GM13976 (cell line): ENCODE data around the gene RELL1.

ENCODE experiments used
- DNase-seq: peaks from one replicate; pipeline ENCODE4 v3.0.0; 2012; ENCODE audit warnings: low spot score
- in situ Hi-C: fragments of 300-500 bp; cut with MboI; formaldehyde crosslinking; loops from one replicate; pipeline ENCODE4 v1.12.0; 2022; ENCODE audit warnings: low sequenced_read_pairs, mixed read lengths, inconsistent platforms; ENCODE audit not compliant: unreplicated experiment
- TF ChIP-seq, protein P1 (sequence below): IDR thresholded peaks from 2 replicates; pipeline ENCODE4 v1.5.1; 2012; ENCODE audit warnings: borderline replicate concordance, mild to moderate bottlenecking; ENCODE audit not compliant: insufficient read depth; ENCODE audit errors: extremely low read depth, missing control alignments, control extremely low read depth

The RELL1 gene

GRCh38 chr4:37615059-37615719, 71.0 kb downstream of the RELL1 start:
- no peak for DNase-seq
- in situ Hi-C loops: no loop called here
- TF ChIP-seq, protein P1, sequence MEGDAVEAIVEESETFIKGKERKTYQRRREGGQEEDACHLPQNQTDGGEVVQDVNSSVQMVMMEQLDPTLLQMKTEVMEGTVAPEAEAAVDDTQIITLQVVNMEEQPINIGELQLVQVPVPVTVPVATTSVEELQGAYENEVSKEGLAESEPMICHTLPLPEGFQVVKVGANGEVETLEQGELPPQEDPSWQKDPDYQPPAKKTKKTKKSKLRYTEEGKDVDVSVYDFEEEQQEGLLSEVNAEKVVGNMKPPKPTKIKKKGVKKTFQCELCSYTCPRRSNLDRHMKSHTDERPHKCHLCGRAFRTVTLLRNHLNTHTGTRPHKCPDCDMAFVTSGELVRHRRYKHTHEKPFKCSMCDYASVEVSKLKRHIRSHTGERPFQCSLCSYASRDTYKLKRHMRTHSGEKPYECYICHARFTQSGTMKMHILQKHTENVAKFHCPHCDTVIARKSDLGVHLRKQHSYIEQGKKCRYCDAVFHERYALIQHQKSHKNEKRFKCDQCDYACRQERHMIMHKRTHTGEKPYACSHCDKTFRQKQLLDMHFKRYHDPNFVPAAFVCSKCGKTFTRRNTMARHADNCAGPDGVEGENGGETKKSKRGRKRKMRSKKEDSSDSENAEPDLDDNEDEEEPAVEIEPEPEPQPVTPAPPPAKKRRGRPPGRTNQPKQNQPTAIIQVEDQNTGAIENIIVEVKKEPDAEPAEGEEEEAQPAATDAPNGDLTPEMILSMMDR: no peak

DNA sequence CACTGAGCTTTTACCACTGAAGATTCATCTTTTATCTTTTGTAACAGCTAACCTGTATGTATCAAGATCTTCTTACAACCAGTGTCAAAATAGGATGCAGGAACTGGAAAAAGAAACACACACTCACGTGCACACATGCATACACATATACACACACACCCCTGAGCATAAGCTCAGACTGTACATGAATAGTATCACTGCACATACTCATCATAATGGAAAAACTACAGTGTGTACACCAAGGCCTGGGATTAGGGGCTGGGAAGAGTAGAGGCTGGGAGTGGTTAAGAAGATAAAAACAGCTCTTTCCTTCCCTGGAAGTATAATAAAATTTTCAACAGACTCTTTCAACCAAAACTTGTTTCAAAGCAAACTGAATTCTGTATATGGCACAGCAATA, 73.4 kb downstream of the RELL1 start:
- TF ChIP-seq, protein P1: no peak
- DNase-seq: no peak
- in situ Hi-C loops: no loop called here

GRCh38 chr4:37609626-37610025, 76.5 kb downstream of the RELL1 start:
- DNase-seq: no peak
- in situ Hi-C loops: loop anchor here (10.0 kb wide), 1 partner anchor 175 kb away; no protein-coding TSS in a partner anchor
- TF ChIP-seq, protein P1: no peak

DNA sequence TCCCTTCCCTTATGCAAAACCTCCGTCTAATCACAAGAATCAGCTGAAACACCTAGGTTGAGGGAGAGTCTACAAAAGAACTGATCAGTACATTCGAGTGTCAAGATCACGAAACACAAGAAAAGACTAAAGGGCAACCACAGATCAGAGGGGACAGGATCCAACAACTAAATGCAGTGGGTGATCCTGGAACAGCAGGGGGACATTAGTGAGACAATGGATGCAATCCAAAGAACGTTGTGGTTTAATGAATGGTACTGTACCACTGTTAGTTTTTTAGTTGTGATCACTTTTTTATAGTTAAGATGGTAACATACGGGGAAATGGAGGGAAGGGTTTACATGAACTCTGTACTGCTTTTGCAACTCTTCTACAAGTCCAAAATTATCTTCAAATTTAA, 79.2 kb downstream of the RELL1 start:
- in situ Hi-C loops: loop anchor here (10.0 kb wide), 1 partner anchor 178 kb away; no protein-coding TSS in a partner anchor
- TF ChIP-seq, protein P1: no peak
- no peak for DNase-seq

DNA sequence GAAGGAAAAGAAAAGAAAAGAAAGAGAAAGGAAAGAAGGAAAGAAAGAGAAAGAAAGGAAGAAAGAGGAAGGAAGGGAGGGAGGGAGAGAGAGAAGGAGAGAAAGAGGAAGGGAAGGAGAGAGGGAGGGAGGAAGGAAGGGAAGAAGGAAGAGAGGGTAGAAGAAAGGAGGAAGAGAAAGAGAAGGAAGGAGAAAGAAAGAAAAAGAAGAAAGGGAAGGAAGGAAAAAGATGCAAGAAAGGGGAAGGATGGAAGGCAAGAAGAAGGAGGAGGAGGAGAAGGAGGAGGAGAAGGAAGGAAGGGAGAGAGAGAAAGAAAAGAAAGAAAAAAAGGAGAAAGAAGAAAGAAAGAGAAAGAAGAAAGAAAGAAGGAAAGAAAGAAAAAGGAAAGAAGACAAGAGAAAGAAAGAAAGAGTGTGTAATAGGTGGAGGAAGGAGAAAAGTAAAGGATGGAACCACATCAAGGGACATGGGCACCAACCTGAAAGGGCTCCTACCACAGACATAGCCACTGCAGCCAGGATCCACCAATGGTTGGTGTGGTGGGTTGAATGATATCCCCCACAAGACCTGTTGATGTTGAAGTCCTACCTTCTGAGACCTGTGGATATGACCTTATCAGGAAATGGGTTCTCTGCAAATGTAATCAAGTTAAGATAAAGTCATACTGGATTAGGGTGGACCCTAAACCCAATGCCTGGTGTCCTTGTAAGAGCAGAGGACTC, 80.2 kb downstream of the RELL1 start:
- DNase-seq: no peak
- in situ Hi-C loops: loop anchor here (10.0 kb wide), 1 partner anchor 179 kb away; no protein-coding TSS in a partner anchor
- TF ChIP-seq, protein P1: no peak

- in situ Hi-C loops: loop anchor here (10.0 kb wide), 1 partner anchor 180 kb away; no protein-coding TSS in a partner anchor
Observed at GRCh38 chr4:37604461-37604860, 81.7 kb downstream of the RELL1 start.

More at GRCh38 chr4:37604461-37604860, 81.7 kb downstream of the RELL1 start:
- TF ChIP-seq, protein P1: no peak
- DNase-seq: no peak
